NCI-H2107 (cell line): Measurements from ENCODE around the gene LRPPRC.
"Not testable (repeated sequence)": the region's sequence is repeated elsewhere in the genome, so short reads cannot be mapped to it uniquely, and the experiment has no call there.

ENCODE experiments used
- DNase-seq: peaks from one replicate; lab custom pipeline; 2025; lab: John Stamatoyannopoulos, UW

Gene LRPPRC

DNA sequence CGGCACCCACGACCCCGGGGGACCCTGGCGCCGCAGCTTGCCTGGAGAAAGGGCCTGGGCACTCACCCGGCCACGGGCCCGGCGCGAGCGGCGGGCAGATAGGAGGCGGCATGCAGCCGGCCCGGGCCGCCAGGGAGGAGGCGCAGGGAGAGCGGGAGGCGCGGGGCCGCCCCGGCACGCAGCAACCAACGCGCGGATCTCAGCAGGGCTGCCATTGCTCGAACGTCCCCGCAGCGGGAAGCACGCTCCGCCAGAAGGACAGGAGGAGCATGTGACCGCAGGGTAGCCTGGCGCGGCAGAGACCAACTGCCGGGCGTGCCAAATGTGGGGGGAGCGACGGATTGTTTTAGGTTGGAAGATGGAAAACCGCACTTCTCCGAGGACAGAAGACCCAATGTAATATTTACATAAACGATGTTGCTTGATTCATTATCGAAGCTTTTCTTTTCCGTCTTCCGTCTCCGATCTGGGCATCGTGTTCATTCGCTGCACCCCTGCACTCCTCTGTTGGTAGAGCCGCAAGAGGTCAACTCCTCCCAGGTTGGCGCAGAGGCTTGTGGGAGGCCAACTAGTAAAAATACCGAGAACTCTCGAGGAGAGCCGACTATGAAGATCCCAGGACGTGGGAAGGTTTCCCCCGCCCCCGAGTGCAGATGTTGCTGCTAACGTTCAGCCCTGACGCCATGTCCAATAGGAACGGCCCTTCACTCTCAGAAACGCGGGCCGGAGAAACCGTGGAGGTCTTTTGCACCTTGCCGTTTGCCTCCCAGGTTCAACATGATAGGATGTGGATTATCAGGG lies at the start of gene LRPPRC:
LRPPRC (minus strand) TSS at position 257 of the 801 bp plus-strand sequence; CDS start at position 215, 42 bp downstream.
- DNase-seq = peak; percentile 81

DNA sequence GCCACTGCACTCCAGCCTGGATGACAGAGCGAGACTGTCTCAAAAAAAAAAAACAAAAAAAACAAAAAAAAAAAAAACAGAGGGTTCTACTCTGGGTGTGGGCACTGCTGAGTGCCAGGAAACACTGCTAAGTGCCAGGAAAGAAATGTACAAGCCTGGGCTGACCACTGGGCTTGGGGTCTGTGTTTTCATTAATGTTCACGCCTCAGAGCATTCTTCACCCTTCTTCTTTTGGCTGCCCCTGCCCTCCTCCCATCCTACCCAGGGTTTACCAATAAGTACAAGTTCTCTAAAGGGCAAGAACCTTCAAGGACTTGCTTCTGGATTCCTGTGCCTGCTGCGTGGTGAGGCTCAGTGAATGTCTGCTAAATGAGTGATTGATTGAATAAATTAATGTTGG lies 49.3 kb upstream of the LRPPRC start:
- no peak for DNase-seq

DNA sequence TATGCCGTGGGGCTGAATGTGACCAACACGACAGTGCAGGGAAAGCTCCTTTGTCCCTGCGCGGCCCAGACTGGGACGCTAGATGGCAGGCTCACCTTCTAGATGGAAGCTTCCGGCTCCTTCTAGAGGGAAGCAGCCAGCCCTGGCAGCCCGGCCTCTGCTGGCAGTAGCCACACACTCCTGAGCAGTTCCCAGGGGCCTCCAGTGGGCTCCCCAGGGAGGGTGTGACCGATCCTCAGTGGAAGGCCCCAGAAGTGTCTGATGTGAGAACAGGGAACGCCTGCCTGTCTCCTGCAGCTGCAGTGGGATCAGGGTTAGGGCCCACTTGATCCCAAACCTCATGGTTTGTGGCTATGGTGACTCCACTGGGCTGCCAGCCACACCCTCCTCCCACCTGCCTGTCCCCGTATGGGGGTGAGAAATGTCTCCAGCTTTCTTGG lies 48.5 kb upstream of the LRPPRC start:
- DNase-seq = peak; percentile 92

DNA sequence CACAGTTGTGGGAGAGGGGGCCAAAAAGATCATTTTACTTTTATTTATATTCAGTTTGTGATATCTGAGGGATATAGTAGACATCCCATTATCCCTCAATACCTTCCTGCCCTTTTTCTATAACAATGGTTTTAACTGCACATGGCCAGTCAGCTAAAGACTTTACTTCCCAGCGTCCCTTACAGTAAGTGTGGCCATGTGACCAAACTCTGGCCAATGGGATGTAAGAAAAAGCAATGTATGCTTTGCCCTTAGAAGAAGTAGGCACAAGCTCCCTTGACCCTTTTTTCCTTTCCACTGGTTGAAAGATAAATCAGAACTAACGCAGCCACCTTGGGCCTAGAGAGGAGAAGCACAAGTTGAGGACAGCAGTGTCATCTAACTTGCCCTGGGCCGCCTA lies 44.6 kb upstream of the LRPPRC start:
- DNase-seq = no peak

DNA sequence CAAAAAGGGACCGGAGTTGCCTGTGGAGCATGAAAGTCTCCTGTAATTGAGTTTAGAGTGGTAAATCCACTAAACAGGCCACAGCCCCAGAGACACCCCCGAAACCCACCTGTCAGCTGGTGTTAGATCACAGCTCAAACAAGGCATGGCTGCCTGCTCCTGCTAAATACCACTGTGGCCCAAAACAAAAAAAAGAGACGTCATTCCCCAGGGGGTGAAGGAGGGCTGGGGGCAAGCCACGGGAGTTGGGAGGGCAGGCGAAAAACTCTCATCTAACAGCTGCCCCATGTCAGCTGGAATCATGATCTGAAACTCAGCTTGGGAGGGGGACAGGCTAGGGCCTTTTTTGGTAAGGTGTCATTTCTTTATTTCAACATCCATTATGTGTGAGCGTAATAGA lies 42.5 kb upstream of the LRPPRC start:
- DNase-seq = no peak

DNA sequence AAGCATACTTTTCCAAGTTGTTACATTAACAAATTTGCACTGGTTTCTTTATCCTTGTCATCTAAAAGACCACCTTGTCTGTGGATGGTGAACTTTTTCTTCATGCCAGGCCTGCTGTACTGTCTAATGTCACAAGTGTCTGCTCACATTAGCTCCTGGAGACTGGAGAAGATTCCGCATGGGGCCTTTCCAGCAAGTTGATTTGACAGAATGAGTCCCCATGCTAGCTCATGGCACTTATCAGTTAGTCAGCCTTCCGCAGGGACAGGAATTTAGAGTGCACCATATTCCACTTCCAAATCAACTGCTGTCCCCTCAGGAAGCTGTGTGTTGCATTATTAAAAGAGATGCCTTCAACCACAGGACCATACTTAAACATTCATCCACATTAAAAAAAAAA lies 41.4 kb upstream of the LRPPRC start:
- no peak for DNase-seq

DNA sequence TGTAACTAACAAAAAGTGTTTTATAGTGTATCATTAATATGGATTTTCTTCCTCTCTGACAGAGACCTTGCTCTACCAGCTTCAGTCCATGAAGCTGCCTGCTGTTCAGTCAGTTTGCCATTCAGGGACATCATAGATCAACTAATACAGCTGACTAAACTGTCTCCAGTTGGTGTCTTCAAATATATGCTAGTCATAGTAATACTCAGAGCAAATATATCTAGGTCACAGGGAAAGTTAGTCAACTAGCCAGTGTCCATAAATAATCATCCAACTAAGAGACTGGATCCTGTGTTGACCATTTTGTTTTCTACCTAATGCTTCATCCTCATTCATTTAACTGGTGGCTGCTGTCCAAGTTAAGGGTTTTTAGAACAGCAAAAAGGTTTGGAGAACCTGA lies 38.2 kb upstream of the LRPPRC start:
- no peak for DNase-seq

DNA sequence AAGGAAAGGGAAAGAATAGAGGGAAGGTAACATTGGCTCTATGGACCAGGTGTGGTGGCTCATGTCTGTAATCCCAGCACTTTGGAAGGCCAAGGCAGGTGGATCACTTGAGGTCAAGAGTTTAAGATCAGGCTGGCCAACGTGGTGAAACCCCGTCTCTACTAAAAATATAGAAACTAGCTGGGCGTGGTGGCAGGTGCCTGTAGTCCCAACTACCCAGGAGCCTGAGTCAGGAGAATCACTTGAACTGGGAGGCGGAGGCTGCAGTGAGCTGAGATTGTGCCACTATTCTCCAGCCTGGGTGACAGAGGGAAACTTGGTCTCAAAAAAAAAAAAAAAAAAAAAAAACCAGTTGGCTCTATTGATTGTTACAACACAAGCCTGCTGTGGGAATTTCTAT lies 31.3 kb upstream of the LRPPRC start:
- not testable (repeated sequence) for DNase-seq

DNA sequence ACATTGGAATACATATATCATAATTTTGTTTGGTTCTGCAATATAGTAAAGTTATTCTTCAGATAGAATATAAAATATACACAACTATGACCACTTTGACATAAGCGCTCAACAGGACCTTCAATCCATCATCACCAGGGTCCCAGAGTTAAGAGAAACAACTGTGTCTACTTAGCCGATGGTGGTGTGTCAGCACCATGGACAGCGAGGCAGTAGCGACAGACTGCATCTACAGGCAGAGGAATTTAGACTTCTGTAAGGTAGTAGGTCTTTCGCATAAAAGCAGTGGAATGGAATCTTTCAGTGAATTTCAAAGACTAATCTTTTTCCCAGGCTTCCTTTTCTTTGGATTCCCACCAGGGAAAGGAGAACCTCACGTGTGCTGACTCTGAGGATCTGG lies 20.5 kb upstream of the LRPPRC start:
- DNase-seq = no peak

DNA sequence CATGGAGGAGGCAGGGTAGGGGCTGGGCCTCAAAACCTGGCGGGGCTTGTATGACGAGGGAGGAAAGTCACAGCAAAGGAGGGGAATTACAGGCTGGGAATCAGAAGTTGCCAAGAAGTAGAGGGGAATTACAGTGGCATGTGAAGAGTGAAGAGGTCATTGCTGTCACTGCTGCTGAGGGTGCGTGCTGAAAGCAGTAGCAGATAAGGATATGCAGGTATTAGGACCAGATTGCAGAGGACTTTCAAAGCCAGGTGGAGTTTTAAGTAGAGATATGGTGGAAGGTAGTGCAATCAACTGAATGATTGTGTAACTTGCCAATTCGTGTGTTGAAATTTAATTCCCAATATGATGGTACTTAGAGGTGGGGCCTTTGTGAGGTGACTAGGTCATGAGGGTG lies 19.4 kb upstream of the LRPPRC start:
- DNase-seq = no peak

DNA sequence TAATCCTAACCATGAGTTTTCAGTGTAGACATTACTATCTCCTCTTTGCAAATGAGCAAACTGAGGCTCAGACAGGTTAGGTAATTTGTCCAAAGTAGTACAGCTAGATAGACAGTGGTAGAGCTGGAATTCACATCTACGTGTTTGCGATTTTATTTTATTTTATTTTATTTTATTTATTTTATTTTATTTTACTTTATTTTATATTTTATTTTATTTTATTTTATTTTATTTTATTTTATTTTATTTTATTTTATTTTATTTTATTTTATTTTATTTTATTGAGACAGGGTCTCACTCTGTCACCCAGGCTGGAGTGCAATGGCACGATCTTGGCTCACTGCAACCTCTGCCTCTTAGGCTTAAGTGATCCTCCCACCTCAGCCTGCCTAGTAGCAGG lies 17.4 kb upstream of the LRPPRC start:
- DNase-seq = not testable (repeated sequence)

DNA sequence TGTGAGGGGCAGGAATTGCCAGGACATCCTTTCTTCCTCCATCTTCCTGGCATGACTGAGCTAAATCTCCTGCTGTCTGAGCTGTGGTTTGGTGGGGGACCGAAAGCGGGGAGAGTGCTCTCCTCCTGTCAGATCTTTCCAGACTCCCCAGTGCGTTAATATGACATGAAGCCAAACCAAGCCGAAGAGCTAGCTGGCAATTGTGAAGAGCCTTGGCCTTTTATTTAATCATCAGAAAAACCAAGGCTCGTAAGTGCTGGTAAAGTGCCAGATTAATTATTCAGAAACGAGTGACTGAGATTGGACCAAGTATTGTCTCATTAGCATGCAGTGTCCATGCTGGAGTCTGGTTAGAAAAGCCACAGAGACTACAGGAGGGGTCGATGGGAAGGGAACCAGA lies 14.5 kb upstream of the LRPPRC start:
- DNase-seq = peak; percentile 58

DNA sequence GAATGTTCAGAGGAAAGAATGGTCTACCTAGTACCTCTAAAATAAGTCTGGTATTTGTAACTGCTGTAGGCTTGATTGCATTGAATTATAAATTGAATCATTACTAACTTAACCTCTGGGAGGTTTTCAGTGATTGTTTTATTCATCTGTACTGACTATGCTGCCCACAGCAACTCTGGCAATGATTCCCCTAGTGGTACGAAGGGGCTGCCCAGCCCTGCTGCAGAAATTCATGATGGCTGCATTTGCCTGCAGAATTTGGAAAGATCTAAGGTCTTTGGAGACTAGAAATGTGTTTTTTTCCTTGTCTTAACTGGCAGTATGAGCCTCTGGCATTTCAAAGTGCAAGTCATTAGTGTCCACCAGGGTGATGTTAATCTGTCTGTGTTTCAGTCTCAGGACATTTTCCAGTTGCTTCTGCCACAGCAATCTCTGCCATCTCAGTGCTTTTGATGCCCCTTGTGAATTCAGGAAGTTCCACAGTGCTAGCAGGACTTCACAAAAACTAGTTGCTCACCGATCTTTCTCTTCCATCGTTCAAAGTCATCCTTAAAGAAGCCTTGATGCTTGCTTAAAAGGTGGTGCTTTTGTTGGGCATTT lies 13.4 kb upstream of the LRPPRC start:
- DNase-seq = no peak

DNA sequence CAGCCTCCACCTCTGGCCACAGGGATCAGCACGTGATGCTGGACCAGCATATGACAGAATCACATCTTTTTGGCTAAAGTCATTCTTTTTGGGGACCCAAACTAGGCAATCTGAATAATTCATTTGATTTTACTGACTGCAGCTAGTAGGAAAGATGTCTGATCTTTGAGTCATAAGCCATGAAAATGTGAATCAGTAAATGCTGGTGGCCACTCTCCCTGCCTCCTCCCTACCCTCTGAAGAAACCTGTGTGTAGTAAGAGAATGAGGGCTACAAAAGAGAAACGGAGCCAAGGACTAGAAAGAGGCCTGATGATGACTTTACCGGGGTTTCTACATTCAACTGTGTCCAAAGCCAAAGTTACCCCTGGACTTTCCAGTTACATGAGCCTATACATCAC lies 10.1 kb upstream of the LRPPRC start:
- no peak for DNase-seq

DNA sequence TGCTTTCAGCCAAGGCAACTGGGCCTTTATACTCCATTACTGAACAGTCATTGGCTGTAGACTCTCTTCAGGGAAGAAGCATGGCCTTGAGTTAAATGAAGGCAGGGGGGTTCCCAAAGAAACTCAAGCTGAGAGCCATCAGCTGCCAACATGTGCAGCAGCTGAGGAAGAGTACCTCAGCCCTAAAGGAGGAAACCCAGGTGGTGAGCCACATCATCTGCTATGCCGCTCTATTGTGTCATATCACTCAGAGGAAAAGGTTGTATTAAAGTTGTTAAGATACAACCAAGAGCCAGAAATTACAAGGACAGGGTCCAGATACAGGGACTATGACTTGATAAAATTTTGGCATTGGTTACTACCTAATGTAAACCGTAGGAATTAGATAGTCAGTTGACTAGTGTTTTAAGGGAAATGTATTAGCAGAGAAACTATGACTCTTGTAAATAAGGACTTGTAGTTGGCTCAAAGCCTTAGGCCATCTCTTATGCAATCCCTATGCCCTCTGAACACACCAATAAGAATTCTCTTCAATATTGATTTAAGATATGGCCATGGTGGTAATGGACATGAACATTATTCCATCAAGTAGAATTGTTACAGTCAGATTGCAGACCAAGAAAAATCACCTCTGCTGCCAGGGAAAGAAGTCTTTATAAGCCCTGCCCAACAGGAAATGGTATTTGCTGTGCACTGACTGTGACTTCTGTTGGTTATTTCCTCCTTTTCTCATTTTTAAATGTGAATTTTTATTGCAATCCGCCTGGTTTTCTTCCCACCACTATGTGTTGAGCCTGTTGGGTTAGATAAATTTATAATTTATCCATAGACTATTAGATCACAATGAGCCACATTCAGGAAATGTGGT lies 9.2 kb upstream of the LRPPRC start:
- DNase-seq = no peak

DNA sequence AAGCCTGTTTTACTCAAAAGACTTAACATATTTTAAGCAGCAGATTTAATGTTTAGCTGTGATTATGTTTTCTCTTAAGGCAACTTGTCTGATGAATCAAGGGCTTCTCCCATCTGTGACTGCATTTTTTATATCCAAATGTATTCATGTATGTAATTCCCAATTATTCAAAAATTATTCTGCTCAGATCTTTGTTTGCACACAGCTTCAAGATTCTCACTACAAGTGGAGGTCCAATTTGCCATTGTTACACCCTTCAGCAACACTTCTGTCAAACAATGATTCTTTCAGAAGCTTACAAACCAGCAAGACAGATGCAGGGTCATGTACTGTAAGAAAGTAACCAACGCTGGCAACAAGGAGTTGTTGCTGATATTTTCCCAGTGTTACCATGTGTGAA lies 5.9 kb upstream of the LRPPRC start:
- no peak for DNase-seq

DNA sequence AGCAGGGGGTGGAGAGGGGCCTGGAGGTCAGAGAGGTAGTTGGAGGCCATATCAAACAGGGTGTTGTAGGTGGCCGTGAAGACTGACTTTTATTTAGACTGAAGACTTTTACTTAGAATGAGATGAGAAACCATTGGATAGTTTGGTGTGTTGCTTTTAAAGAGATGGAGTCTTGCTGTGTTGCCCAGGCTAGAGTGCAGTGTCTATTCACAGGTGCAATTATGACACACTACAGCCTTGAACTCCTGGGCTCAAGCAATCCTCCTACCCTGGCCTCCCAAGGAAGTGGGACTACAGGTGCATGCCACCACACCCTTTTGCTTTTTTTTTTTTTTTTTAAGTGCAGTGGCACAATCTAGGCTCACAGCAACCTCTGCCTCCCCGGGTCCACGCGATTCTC lies 2.5 kb upstream of the LRPPRC start:
- DNase-seq = no peak

DNA sequence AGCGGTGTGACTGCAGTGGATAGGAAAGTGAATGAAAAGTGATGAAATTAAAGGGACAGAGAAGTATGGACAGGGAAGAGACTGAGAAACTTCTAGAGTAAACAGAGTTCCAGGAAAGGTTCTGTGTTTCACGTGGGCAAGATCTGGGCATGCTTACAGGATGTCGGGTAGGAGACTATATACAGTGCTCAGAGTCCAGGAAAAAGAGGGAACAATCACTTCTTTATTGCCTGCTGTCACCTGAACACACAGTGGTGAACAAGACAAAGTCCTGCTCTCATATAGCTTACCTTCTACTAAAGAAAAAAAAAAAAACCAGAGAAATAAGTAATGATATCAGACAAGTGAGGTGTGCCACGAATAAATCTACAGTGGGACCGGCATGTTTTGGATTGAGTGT lies 2.4 kb downstream of the LRPPRC start:
- DNase-seq = no peak

DNA sequence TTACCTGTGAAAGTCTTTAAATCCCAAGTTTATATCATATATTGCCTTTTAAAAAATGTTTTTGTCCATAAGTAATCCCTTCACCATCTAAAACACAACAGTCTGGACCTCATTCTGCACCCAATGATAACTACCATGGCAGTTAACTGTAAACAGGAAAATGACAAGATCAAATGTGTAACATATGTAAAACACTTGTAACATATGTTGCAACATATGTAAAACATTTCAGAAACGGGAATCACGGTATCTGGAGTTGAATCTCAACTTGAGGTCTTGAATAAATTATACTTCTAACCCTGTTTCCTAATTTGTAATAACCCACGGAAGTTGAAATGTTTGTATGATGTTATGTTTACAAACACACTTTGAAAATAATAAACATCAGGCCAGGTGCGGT lies 6.2 kb downstream of the LRPPRC start:
- DNase-seq = no peak

DNA sequence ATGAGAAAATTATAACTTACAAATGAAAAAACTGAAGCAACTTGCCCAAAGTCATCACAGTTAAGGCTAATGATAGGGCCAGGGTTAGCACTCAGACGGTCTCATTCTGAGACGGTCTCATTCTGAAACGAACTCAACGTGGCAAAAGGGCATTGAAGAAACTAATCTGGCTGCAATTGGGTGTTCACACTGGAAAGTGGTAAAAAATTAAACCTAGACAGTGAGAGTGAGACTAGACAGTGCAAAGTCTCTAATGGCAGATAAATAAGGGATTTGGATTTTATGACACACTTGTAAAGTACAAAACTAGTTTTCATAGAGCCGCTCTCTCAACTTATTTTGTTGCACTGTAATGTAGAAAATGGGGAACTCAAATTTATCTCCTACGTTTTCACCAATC lies 9.2 kb downstream of the LRPPRC start:
- no peak for DNase-seq

DNA sequence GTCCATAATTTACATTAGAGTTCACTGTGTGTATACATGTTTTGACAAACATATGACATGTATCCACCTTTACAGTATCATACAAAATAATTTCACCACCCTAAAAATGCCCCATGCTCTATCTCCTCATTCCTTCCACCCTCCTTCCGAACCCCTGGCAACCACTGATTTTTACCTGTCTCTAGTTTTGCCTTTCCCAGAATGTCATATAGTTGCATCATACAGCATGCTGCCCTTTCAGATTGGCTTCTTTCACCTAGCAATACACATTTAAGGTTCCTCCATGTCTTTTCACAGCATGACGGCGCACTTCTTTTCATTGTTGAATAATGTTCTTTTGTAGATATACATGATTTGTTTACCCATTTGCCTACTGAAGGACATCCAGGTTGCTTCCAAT lies 10.4 kb downstream of the LRPPRC start:
- no peak for DNase-seq

DNA sequence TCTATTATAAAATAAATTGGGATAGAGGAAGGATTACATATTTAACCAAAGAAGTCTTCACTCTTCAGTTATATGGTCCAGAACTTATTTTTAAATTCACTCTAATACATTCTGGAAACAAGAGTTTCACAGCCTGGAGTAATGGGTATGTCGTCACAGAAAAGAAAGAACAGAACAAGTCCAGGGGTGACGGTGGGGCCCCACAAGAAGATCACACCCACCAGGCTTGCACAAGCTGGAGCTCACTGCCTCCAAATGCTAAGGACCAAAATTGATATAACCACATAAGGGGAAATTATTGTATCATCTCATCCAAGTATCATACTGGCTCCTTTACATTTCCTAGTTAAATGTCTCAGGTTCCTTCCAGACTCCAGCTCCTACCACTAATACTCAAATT lies 11.3 kb downstream of the LRPPRC start:
- no peak for DNase-seq

DNA sequence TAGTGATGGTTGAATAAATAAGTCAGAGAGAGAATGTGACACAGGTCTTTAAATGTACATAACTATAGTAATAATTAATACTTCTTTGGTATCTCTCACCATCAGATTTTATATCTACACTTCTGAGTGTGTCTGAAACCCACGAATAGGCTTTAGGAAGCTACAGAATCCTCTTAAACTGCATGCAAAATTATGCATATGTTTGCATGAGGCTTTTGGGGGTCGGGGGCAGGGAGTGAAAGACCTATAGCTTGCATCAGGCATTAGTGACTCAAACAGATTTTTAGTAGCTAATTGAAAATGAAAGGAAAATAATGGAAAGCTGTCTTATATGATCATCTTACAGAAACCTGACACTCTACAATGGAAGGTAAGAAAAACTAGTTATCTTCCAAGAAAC lies 14.9 kb downstream of the LRPPRC start:
- no peak for DNase-seq
